H1 (cell line): ENCODE measurements around the gene AIG1. TPM values are rescaled to one million over a fixed set of nuclear protein-coding genes. Genes with fewer than 3 reads are reported as not detected.

Experiments
- CTCF ChIA-PET: fragments of 300-600 bp; sonication (Branson Sonifier 250); formaldehyde crosslinking; loops from one replicate; lab custom pipeline; 2021; ENCODE audit not compliant: partially characterized antibody; lab: Charles Lee
- POLR2A ChIA-PET: fragments of 300-600 bp; sonication (Branson Sonifier 250); formaldehyde crosslinking; loops from one replicate; lab custom pipeline; 2021; ENCODE audit warnings: inconsistent platforms; ENCODE audit not compliant: partially characterized antibody; lab: Charles Lee
- DNase-seq, 2 experiments: peaks; one replicate each; pipeline versions ENCODE4 v3.0.0 to v3.0.0-alpha.2; 2010 to 2022; ENCODE audit warnings: low spot score in 2 of 2, low read depth in 1 of 2, mixed read lengths in 1 of 2
- FAIRE-seq: peaks from 2 replicates; lab custom pipeline; 2011; peaks lifted over from hg19 to GRCh38; lab: Jason Lieb, UNC
- H2AFZ ChIP-seq: 2 replicates; pipeline ENCODE4 v1.8.1; 2012; ENCODE audit warnings: low read length, inconsistent platforms
- H2AK5ac ChIP-seq: 2 replicates; pipeline ENCODE4 v1.6.1; 2013; ENCODE audit warnings: low read depth, low read length
- H2BK120ac ChIP-seq: replicated peaks from 2 replicates; pipeline ENCODE3; 2013; ENCODE audit warnings: low read depth, low read length, inconsistent platforms
- H2BK12ac ChIP-seq: 2 replicates; pipeline ENCODE4 v1.6.1; 2013; ENCODE audit warnings: low read depth, low read length
- H2BK15ac ChIP-seq: 2 replicates; pipeline ENCODE4 v1.6.1; 2013; ENCODE audit warnings: low read length
- H2BK20ac ChIP-seq: 2 replicates; pipeline ENCODE4 v1.6.1; 2013; ENCODE audit warnings: low read length
- H2BK5ac ChIP-seq: 2 replicates; pipeline ENCODE4 v1.6.1; 2013; ENCODE audit warnings: low read depth, low read length
- H3K14ac ChIP-seq: 2 replicates; pipeline ENCODE4 v1.6.1; 2013; ENCODE audit warnings: inconsistent platforms; ENCODE audit not compliant: insufficient read length
- H3K18ac ChIP-seq: 2 replicates; pipeline ENCODE4 v1.6.1; 2013; ENCODE audit warnings: low read length; ENCODE audit errors: extremely low read depth
- H3K23ac ChIP-seq: 2 replicates; pipeline ENCODE4 v1.6.1; 2013; ENCODE audit warnings: inconsistent platforms; ENCODE audit not compliant: insufficient read length
- H3K23me2 ChIP-seq: 2 replicates; pipeline ENCODE4 v1.6.1; 2013; ENCODE audit warnings: low read depth, low read length
- H3K27ac ChIP-seq: 2 replicates; pipeline ENCODE4 v1.6.1; 2011; ENCODE audit warnings: low read depth, low read length, inconsistent platforms
- H3K27me3 ChIP-seq, 4 experiments: replicated peaks in 1 of 4; 1 replicate in 1 of 4; 2 replicates in 3 of 4; pipeline versions ENCODE4 v1.6.1 to v1.8.1; 2011 to 2013; ENCODE audit warnings: low read length in 3 of 4, mild to moderate bottlenecking in 3 of 4, inconsistent platforms in 2 of 4, mixed read lengths in 2 of 4, moderate library complexity in 1 of 4; ENCODE audit not compliant: control insufficient read depth in 3 of 4, insufficient read depth in 3 of 4; ENCODE audit errors: extremely low read depth in 1 of 4
- H3K36me3 ChIP-seq, 4 experiments: 2 replicates each; pipeline versions ENCODE4 v1.6.1 to v1.8.1; 2011 to 2013; ENCODE audit warnings: mild to moderate bottlenecking in 4 of 4, low read length in 3 of 4, moderate library complexity in 2 of 4, control low read depth in 1 of 4, inconsistent platforms in 1 of 4; ENCODE audit not compliant: insufficient read depth in 4 of 4, control insufficient read depth in 2 of 4
- H3K4ac ChIP-seq: replicated peaks from 2 replicates; pipeline ENCODE3; 2013; ENCODE audit warnings: low read length, low read depth, mixed read lengths, inconsistent platforms; ENCODE audit not compliant: insufficient read length
- H3K4me1 ChIP-seq, 4 experiments: replicated peaks in 1 of 4; 1 replicate in 1 of 4; 2 replicates in 3 of 4; pipeline versions ENCODE4 v1.6.1 to v1.8.1; 2011 to 2013; ENCODE audit warnings: low read length in 3 of 4, inconsistent platforms in 2 of 4, mixed read lengths in 1 of 4; ENCODE audit not compliant: insufficient read depth in 4 of 4, control insufficient read depth in 3 of 4
- H3K4me2 ChIP-seq, 2 experiments: 2 replicates each; pipeline versions ENCODE4 v1.6.1 to v1.8.1; 2011 to 2013; ENCODE audit warnings: low read depth in 2 of 2, low read length in 2 of 2, control low read depth in 1 of 2, inconsistent platforms in 1 of 2, mild to moderate bottlenecking in 1 of 2; ENCODE audit not compliant: insufficient read depth in 1 of 2
- H3K4me3 ChIP-seq, 4 experiments: fragments of 200-600, 300-600 bp in 1 of 4; sonication (generic), shearing (Covaris generic), sonication (Bioruptor Twin) in 1 of 4; 2 replicates each; pipeline versions ENCODE4 v1.5.1 to v1.8.1; 2011 to 2016; ENCODE audit warnings: low read length in 4 of 4, low read depth in 3 of 4, control low read depth in 2 of 4, inconsistent platforms in 2 of 4, mild to moderate bottlenecking in 2 of 4, mixed read lengths in 1 of 4, moderate library complexity in 1 of 4; ENCODE audit not compliant: insufficient read depth in 2 of 4; ENCODE audit errors: extremely low read depth in 1 of 4
- H3K56ac ChIP-seq: replicated peaks from 2 replicates; pipeline ENCODE3; 2013; ENCODE audit warnings: low read depth, mild to moderate bottlenecking, mixed read lengths, low read length, inconsistent platforms; ENCODE audit not compliant: insufficient read length
- H3K79me1 ChIP-seq: 2 replicates; pipeline ENCODE4 v1.6.1; 2013; ENCODE audit warnings: low read depth, low read length, control low read depth
- H3K79me2 ChIP-seq, 2 experiments: 2 replicates each; pipeline versions ENCODE4 v1.6.1 to v1.8.1; 2012 to 2013; ENCODE audit warnings: low read length in 2 of 2, mild to moderate bottlenecking in 2 of 2, inconsistent platforms in 1 of 2; ENCODE audit not compliant: insufficient read depth in 2 of 2, control insufficient read depth in 1 of 2
- H3K9ac ChIP-seq, 4 experiments: replicated peaks in 1 of 4; 1 replicate in 1 of 4; 2 replicates in 3 of 4; pipeline versions ENCODE4 v1.6.1 to v1.8.1; 2011 to 2013; ENCODE audit warnings: low read depth in 3 of 4, low read length in 3 of 4, control low read depth in 2 of 4, mild to moderate bottlenecking in 2 of 4, moderate library complexity in 2 of 4, inconsistent platforms in 1 of 4; ENCODE audit errors: extremely low read depth in 1 of 4
- H3K9me3 ChIP-seq, 2 experiments: 2 replicates each; pipeline versions ENCODE4 v1.6.1 to v1.8.1; 2012 to 2013; ENCODE audit warnings: mild to moderate bottlenecking in 2 of 2, moderate library complexity in 2 of 2, control low read depth in 1 of 2, inconsistent platforms in 1 of 2, low read depth in 1 of 2, low read length in 1 of 2, mixed read lengths in 1 of 2; ENCODE audit not compliant: insufficient read depth in 2 of 2
- H4K20me1 ChIP-seq, 2 experiments: replicated peaks in 1 of 2; 2 replicates each; pipeline versions ENCODE3 to v1.8.1; 2011 to 2013; ENCODE audit warnings: inconsistent platforms in 2 of 2, low read length in 2 of 2, mild to moderate bottlenecking in 1 of 2; ENCODE audit not compliant: insufficient read depth in 2 of 2, control insufficient read depth in 1 of 2
- H4K5ac ChIP-seq: 2 replicates; pipeline ENCODE4 v1.6.1; 2013; ENCODE audit warnings: low read length, low read depth, mixed read lengths, inconsistent platforms; ENCODE audit not compliant: insufficient read length
- H4K8ac ChIP-seq: 2 replicates; pipeline ENCODE4 v1.8.0; 2013; ENCODE audit warnings: mild to moderate bottlenecking, moderate library complexity, low read length, inconsistent platforms; ENCODE audit not compliant: insufficient read depth; ENCODE audit errors: extremely low read depth
- H4K91ac ChIP-seq: replicated peaks from 2 replicates; pipeline ENCODE3; 2013; ENCODE audit warnings: low read length, mixed read lengths, inconsistent platforms; ENCODE audit not compliant: insufficient read length
- EZH2 ChIP-seq: fragments of 200-600 bp; sonication (generic); IDR thresholded peaks from 2 replicates; pipeline ENCODE4 v1.7.1; 2012; ENCODE audit warnings: low read depth, mild to moderate bottlenecking, moderate library complexity, low read length, inconsistent platforms; ENCODE audit not compliant: severe bottlenecking
- FOSL1 ChIP-seq: IDR thresholded peaks from 2 replicates; pipeline ENCODE4 v1.6.1; 2011; ENCODE audit warnings: mild to moderate bottlenecking, low read depth, low read length, moderate library complexity; ENCODE audit not compliant: insufficient read depth
- GTF2F1 ChIP-seq: IDR thresholded peaks from 2 replicates; pipeline ENCODE4 v1.6.1; 2012; ENCODE audit warnings: low read depth, low read length, improper control_type of control experiment, borderline replicate concordance
- HDAC6 ChIP-seq: IDR thresholded peaks from one replicate; pipeline ENCODE4 v1.7.1; 2012; ENCODE audit warnings: low read depth, mild to moderate bottlenecking, inconsistent platforms, low read length, moderate library complexity
- MAX ChIP-seq: IDR thresholded peaks from 2 replicates; pipeline ENCODE4 v1.6.1; 2012; ENCODE audit warnings: inconsistent platforms
- RFX5 ChIP-seq: IDR thresholded peaks from 2 replicates; pipeline ENCODE4 v1.6.1; 2011; ENCODE audit warnings: low read depth, low read length, improper control_type of control experiment, borderline replicate concordance
- SAP30 ChIP-seq: fragments of 300-600 bp; sonication (generic); IDR thresholded peaks from 2 replicates; pipeline ENCODE4 v1.7.1; 2012; ENCODE audit warnings: low read length, moderate library complexity, mild to moderate bottlenecking, inconsistent platforms; ENCODE audit not compliant: insufficient read depth, insufficient replicate concordance
- SIN3A ChIP-seq, 2 experiments: IDR thresholded peaks in 1 of 2; conservative IDR thresholded peaks in 1 of 2; 2 replicates each; pipeline ENCODE4 v1.6.1; 2011 to 2012; ENCODE audit warnings: low read length in 2 of 2, improper control_type of control experiment in 1 of 2, low read depth in 1 of 2, mild to moderate bottlenecking in 1 of 2
- YY1 ChIP-seq: IDR thresholded peaks from 2 replicates; pipeline ENCODE4 v1.6.1; 2011; ENCODE audit warnings: low read depth, mild to moderate bottlenecking, low read length
- WGBS, 2 experiments: shearing (Covaris generic) in 1 of 2; methylation state at CpG; one replicate each; pipeline versions ENCODE4 v1.1.6 to v1.1.7; 2013 to 2015; ENCODE audit warnings: low lambda C conversion rate in 2 of 2, mixed read lengths in 2 of 2, inconsistent platforms in 1 of 2, low coverage in 1 of 2, missing lambda C conversion rate in 1 of 2; ENCODE audit not compliant: insufficient replicate concordance in 2 of 2, insufficient coverage in 1 of 2, insufficient read length in 1 of 2; ENCODE audit errors: extremely low coverage in 1 of 2, missing lambda C conversion rate in 1 of 2; 5-methylcytosine and 5-hydroxymethylcytosine counted together
- polyA plus RNA-seq, 7 experiments: library from polyadenylated mRNA; depleted of rRNA in 3 of 7; stranded (reverse) in 5 of 7; unstranded in 2 of 7; fragments of >200 nt in 5 of 7; fragments of 200-250 nt in 2 of 7; gene quantifications; 1 replicate in 5 of 7; 2 replicates in 1 of 7; 4 replicates in 1 of 7; pipeline versions ENCODE4 v1.2.1 to v1.2.3, GENCODE V29; 2011 to 2013; ENCODE audit warnings: missing spikeins in 2 of 7, mixed read lengths in 2 of 7
- total RNA-seq: library from RNA; stranded (reverse); fragmentation: NEBNext Ultra II Directional; extraction: Animal tissue kit (Norgen Biotek cat#: 25700); gene quantifications from 2 replicates; pipeline ENCODE4 v1.2.1, GENCODE V29; 2021
- TF ChIP-seq, protein P1 (sequence below): IDR thresholded peaks from 2 replicates; pipeline ENCODE4 v1.6.1; 2011; ENCODE audit warnings: low read length, improper control_type of control experiment

The AIG1 gene
- total and polyA plus RNA-seq, 2 of the 8 experiments (the other 6 are each of a cell fraction or from before 2014, with no cell fraction given): 56.6 to 58.4 TPM

- Histone ChIP-seq H4K91ac (no peak overlapping the region), H2AK5ac (no peak overlapping the region), H3K56ac (no peak overlapping the region), H3K79me1 (no peaks in the 10 kb centered on the region), H2BK15ac (no peak overlapping the region), H2BK12ac (no peak overlapping the region), H3K4me3 (no peak overlapping the region), H3K4me2 (no peak overlapping the region), H2BK20ac (no peak overlapping the region), H4K5ac (no peak overlapping the region), H3K18ac (no peak overlapping the region), H3K27me3 (no peaks in the 10 kb centered on the region), H3K36me3 (no peaks in the 10 kb centered on the region; a peak in 1 of 8 replicates), H3K9me3 (no peaks in the 10 kb centered on the region), H3K9ac (no peak overlapping the region), H2AFZ (no peak overlapping the region), H3K4me1 (no peaks in the 10 kb centered on the region; a peak in 1 of 7 replicates), H3K23ac (no peak overlapping the region), H3K27ac (no peak overlapping the region), H3K23me2 (no peaks in the 10 kb centered on the region), H2BK5ac (no peak overlapping the region), H3K79me2 (no peaks in the 10 kb centered on the region), H4K20me1 (no peaks in the 10 kb centered on the region), H3K4ac (no peak overlapping the region), H4K8ac (no peak overlapping the region), H3K14ac (no peak overlapping the region), H2BK120ac (no peak overlapping the region)
- WGBS, 2 experiments: 78% methylated on average over 5 of the region's 5 CpGs; no CpG with 5 or more reads in 1 of the 2 experiments
- FAIRE-seq (no peak), DNase-seq (no peak)
- POLR2A ChIA-PET: no interaction called here
- CTCF ChIA-PET: interaction anchor here (1.2 kb wide), 1 partner anchor 141 kb away, joined by 3 read pairs; no protein-coding TSS in a partner anchor
- no peak for TF ChIP-seq HDAC6
- TF ChIP-seq RFX5: no peak
- TF ChIP-seq, protein P1, sequence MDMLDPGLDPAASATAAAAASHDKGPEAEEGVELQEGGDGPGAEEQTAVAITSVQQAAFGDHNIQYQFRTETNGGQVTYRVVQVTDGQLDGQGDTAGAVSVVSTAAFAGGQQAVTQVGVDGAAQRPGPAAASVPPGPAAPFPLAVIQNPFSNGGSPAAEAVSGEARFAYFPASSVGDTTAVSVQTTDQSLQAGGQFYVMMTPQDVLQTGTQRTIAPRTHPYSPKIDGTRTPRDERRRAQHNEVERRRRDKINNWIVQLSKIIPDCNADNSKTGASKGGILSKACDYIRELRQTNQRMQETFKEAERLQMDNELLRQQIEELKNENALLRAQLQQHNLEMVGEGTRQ: no peak
- TF ChIP-seq YY1: no peak
- no peak for TF ChIP-seq FOSL1
- TF ChIP-seq SAP30: no peak
- no peak for TF ChIP-seq EZH2
- no peak for TF ChIP-seq MAX
- TF ChIP-seq SIN3A (conservative IDR thresholded peaks at IDR 0.05 in 1 of 2, IDR thresholded peaks at IDR 0.05 in 1 of 2; ENCODE audit: low read depth in 1 of 2, low read length in 2 of 2): no peak
- no peak for TF ChIP-seq GTF2F1
Observed at GRCh38 chr6:143196525-143197225, 136.0 kb downstream of the AIG1 start.
